HG02943 (cell line): ENCODE data around the gene TECRL.

Experiments used
- ATAC-seq: cut with Tn5 transposase; IDR thresholded peaks from one replicate; pipeline ENCODE4 v1.9.1; 2021; ENCODE audit warnings: mild to moderate bottlenecking, low read depth, moderate library complexity; ENCODE audit not compliant: unreplicated experiment

The TECRL gene

GRCh38 chr4:64409300-64409699 lies at the start of gene TECRL:
TSS of gene TECRL (minus strand) at chr4:64409450. CDS start at chr4:64409351, 99 bp downstream.
- ATAC-seq = no peak

- no peak for ATAC-seq
Measured at GRCh38 chr4:64432674-64433073, 23.4 kb upstream of the TECRL start.

GRCh38 chr4:64430933-64431332 lies 21.7 kb upstream of the TECRL start:
- no peak for ATAC-seq

- no peak for ATAC-seq
Measured at GRCh38 chr4:64417974-64418373, 8.7 kb upstream of the TECRL start.

GRCh38 chr4:64407000-64407399 lies 2.2 kb downstream of the TECRL start:
- ATAC-seq = no peak

GRCh38 chr4:64405761-64406160 lies 3.5 kb downstream of the TECRL start:
- no peak for ATAC-seq

- ATAC-seq = no peak
Measured at GRCh38 chr4:64402684-64403083, 6.6 kb downstream of the TECRL start.

GRCh38 chr4:64399313-64400109 lies 9.7 kb downstream of the TECRL start:
- no peak for ATAC-seq

- ATAC-seq = no peak
Measured at GRCh38 chr4:64394469-64394868, 14.8 kb downstream of the TECRL start.

- no peak for ATAC-seq
Measured at GRCh38 chr4:64388252-64388651, 21.0 kb downstream of the TECRL start.

- ATAC-seq = no peak
Measured at GRCh38 chr4:64385220-64385619, 24.0 kb downstream of the TECRL start.

GRCh38 chr4:64384237-64385203 lies 24.7 kb downstream of the TECRL start:
- ATAC-seq = no peak

GRCh38 chr4:64368741-64369140 lies 40.5 kb downstream of the TECRL start:
- no peak for ATAC-seq

- ATAC-seq = no peak
Measured at GRCh38 chr4:64361399-64361740, 47.9 kb downstream of the TECRL start.

GRCh38 chr4:64360664-64361398 lies 48.4 kb downstream of the TECRL start:
- ATAC-seq = no peak

GRCh38 chr4:64359489-64359888 lies 49.8 kb downstream of the TECRL start:
- no peak for ATAC-seq

GRCh38 chr4:64353904-64354303 lies 55.3 kb downstream of the TECRL start:
- no peak for ATAC-seq

GRCh38 chr4:64341711-64342110 lies 67.5 kb downstream of the TECRL start:
- no peak for ATAC-seq

- ATAC-seq = no peak
Measured at GRCh38 chr4:64340218-64341110, 68.8 kb downstream of the TECRL start.

GRCh38 chr4:64334964-64335363 lies 74.3 kb downstream of the TECRL start:
- ATAC-seq = no peak
